Immature natural killer cell (primary cell): Measurements from ENCODE around the gene GTF3C2. TPM values are rescaled to one million over a fixed set of nuclear protein-coding genes. Genes with fewer than 3 reads are reported as not detected.

Experiments
- DNase-seq, 3 donors: peaks; one replicate each; pipeline ENCODE4 v3.0.0; 2022; ENCODE audit warnings: mixed read lengths in 1 of 3
- H3K27ac Mint-ChIP-seq, 6 donors: one replicate each; pipeline ENCODE4 v1.8.0; 2020; ENCODE audit warnings: mixed read lengths in 6 of 6, mild to moderate bottlenecking in 5 of 6, inconsistent platforms in 4 of 6, moderate library complexity in 3 of 6
- H3K27me3 Mint-ChIP-seq, 3 donors: one replicate each; pipeline ENCODE4 v1.8.0; 2020 to 2021; ENCODE audit warnings: low read depth in 3 of 3, mild to moderate bottlenecking in 3 of 3, mixed read lengths in 3 of 3, moderate library complexity in 3 of 3, inconsistent platforms in 1 of 3
- H3K36me3 Mint-ChIP-seq, 3 donors: one replicate each; pipeline ENCODE4 v1.8.0; 2020; ENCODE audit warnings: mixed read lengths in 3 of 3, inconsistent platforms in 2 of 3, mild to moderate bottlenecking in 2 of 3
- H3K4me1 Mint-ChIP-seq, 2 donors: one replicate each; pipeline ENCODE4 v1.8.0; 2020; ENCODE audit warnings: inconsistent platforms in 2 of 2, mild to moderate bottlenecking in 2 of 2, mixed read lengths in 2 of 2, moderate library complexity in 1 of 2
- H3K4me3 Mint-ChIP-seq, 5 donors: one replicate each; pipeline ENCODE4 v1.8.0; 2020; ENCODE audit warnings: mild to moderate bottlenecking in 5 of 5, mixed read lengths in 5 of 5, inconsistent platforms in 3 of 5, moderate library complexity in 3 of 5
- H3K9me3 Mint-ChIP-seq, 6 donors: one replicate each; pipeline ENCODE4 v1.8.0; 2020; ENCODE audit warnings: mild to moderate bottlenecking in 6 of 6, mixed read lengths in 6 of 6, inconsistent platforms in 4 of 6, moderate library complexity in 3 of 6
- polyA plus RNA-seq, 3 donors: library from polyadenylated mRNA; unstranded; fragments of 300-500 nt; fragmentation: Illumina TruSeq; gene quantifications; one replicate each; pipeline ENCODE4 v1.2.3, GENCODE V29; 2021

The GTF3C2 gene
- polyA plus RNA-seq, 3 donors from 2014 or later = 22.1 to 43.7 (median 34.7) TPM

- DNase-seq = no peak
- Mint-ChIP-seq H3K4me3 (no peak overlapping the region), H3K36me3 (no peaks in the 10 kb centered on the region), H3K9me3 (no peaks in the 10 kb centered on the region), H3K27ac (no peak overlapping the region), H3K27me3 (peaks cover 1 to 13% (median 2%) of the 10 kb centered on the region in 3 donors), H3K4me1 (peaks cover 0 to 3% of the 10 kb centered on the region in 2 donors)
Measured at GRCh38 chr2:27291865-27292264, 64.7 kb downstream of the GTF3C2 start.

GRCh38 chr2:27290549-27290948 lies 66.0 kb downstream of the GTF3C2 start:
- Mint-ChIP-seq H3K9me3 (no peaks in the 10 kb centered on the region), H3K4me1 (peaks cover 0 to 3% of the 10 kb centered on the region in 2 donors), H3K27me3 (peaks cover 1 to 13% (median 3%) of the 10 kb centered on the region in 3 donors), H3K27ac (no peak overlapping the region), H3K36me3 (no peaks in the 10 kb centered on the region), H3K4me3 (peak overlapping the region in 1 of 5 donors; percentile 18)
- no peak for DNase-seq

- peaks cover 0 to 3% of the 10 kb centered on the region in 2 donors for H3K4me1 Mint-ChIP-seq
- no peaks in the 10 kb centered on the region for H3K9me3 Mint-ChIP-seq
- H3K27me3 Mint-ChIP-seq = peaks cover 1 to 13% (median 5%) of the 10 kb centered on the region in 3 donors
- H3K27ac Mint-ChIP-seq = no peak overlapping the region
- DNase-seq = no peak
- no peak overlapping the region for H3K4me3 Mint-ChIP-seq
- H3K36me3 Mint-ChIP-seq = no peaks in the 10 kb centered on the region
Measured at GRCh38 chr2:27288610-27289009, 68.0 kb downstream of the GTF3C2 start.

GRCh38 chr2:27285481-27285880 lies 71.1 kb downstream of the GTF3C2 start:
- no peak for DNase-seq
- Mint-ChIP-seq H3K4me3 (no peak overlapping the region), H3K27ac (no peak overlapping the region), H3K4me1 (peaks cover 0 to 2% of the 10 kb centered on the region in 2 donors), H3K9me3 (no peaks in the 10 kb centered on the region), H3K27me3 (peaks cover 3 to 8% (median 5%) of the 10 kb centered on the region in 3 donors), H3K36me3 (no peaks in the 10 kb centered on the region)

- Mint-ChIP-seq H3K9me3 (no peaks in the 10 kb centered on the region), H3K4me3 (no peak overlapping the region), H3K4me1 (no peaks in the 10 kb centered on the region), H3K36me3 (no peaks in the 10 kb centered on the region), H3K27ac (no peak overlapping the region), H3K27me3 (peaks cover 5 to 9% (median 5%) of the 10 kb centered on the region in 3 donors)
- DNase-seq = no peak
Measured at GRCh38 chr2:27284996-27285395, 71.6 kb downstream of the GTF3C2 start.

- Mint-ChIP-seq H3K4me3 (no peak overlapping the region), H3K27ac (no peak overlapping the region), H3K27me3 (peaks cover 4 to 12% (median 5%) of the 10 kb centered on the region in 3 donors), H3K4me1 (no peaks in the 10 kb centered on the region), H3K9me3 (no peaks in the 10 kb centered on the region), H3K36me3 (no peaks in the 10 kb centered on the region)
- no peak for DNase-seq
Measured at GRCh38 chr2:27282892-27283291, 73.7 kb downstream of the GTF3C2 start.

- H3K4me1 Mint-ChIP-seq = no peaks in the 10 kb centered on the region
- H3K36me3 Mint-ChIP-seq = no peaks in the 10 kb centered on the region
- no peak within 1 kb of the TSS for H3K4me3 Mint-ChIP-seq
- DNase-seq = no peak
- H3K27me3 Mint-ChIP-seq = peaks cover 4 to 12% (median 4%) of the 10 kb centered on the region in 3 donors
- H3K9me3 Mint-ChIP-seq = no peaks in the 10 kb centered on the region
- H3K27ac Mint-ChIP-seq = no peak within 1 kb of the TSS
Measured at GRCh38 chr2:27281855-27282559, 74.6 kb downstream of the GTF3C2 start, which contains the start of gene TRIM54. TRIM54 (plus strand) TSS chr2:27282429; CDS start chr2:27282732, 303 bp downstream.

GRCh38 chr2:27281442-27281841 lies 75.1 kb downstream of the GTF3C2 start:
- Mint-ChIP-seq H3K9me3 (no peaks in the 10 kb centered on the region), H3K4me1 (no peaks in the 10 kb centered on the region), H3K27ac (no peak overlapping the region), H3K4me3 (no peak overlapping the region), H3K27me3 (peaks cover 4 to 14% (median 4%) of the 10 kb centered on the region in 3 donors), H3K36me3 (no peaks in the 10 kb centered on the region)
- no peak for DNase-seq

GRCh38 chr2:27280826-27281225 lies 75.7 kb downstream of the GTF3C2 start:
- no peak overlapping the region for H3K27ac Mint-ChIP-seq
- H3K4me1 Mint-ChIP-seq = no peaks in the 10 kb centered on the region
- H3K9me3 Mint-ChIP-seq = no peaks in the 10 kb centered on the region
- DNase-seq = no peak
- peaks cover 4 to 15% (median 4%) of the 10 kb centered on the region in 3 donors for H3K27me3 Mint-ChIP-seq
- no peak overlapping the region for H3K4me3 Mint-ChIP-seq
- no peaks in the 10 kb centered on the region for H3K36me3 Mint-ChIP-seq

- H3K36me3 Mint-ChIP-seq = no peaks in the 10 kb centered on the region
- H3K27me3 Mint-ChIP-seq = peaks cover 4 to 16% (median 4%) of the 10 kb centered on the region in 3 donors
- H3K9me3 Mint-ChIP-seq = peaks cover 0 to 1% (median 0%) of the 10 kb centered on the region in 6 donors
Measured at GRCh38 chr2:27278010-27278409, 78.6 kb downstream of the GTF3C2 start.

More at GRCh38 chr2:27278010-27278409, 78.6 kb downstream of the GTF3C2 start:
- Mint-ChIP-seq H3K27ac (no peak overlapping the region), H3K4me3 (no peak overlapping the region), H3K4me1 (no peaks in the 10 kb centered on the region)
- no peak for DNase-seq

Other genes starting within 250 kb of the GTF3C2 start
- gene CGREF1, start 237.6 kb downstream of the GTF3C2 start, polyA plus RNA-seq = not detected
- 1 to 10 TPM in 2 of 3 donors, under 1 TPM in 1; 0.38 to 5.5 (median 1.5) TPM for gene ABHD1, start 232.9 kb downstream of the GTF3C2 start, polyA plus RNA-seq
- 100 to 1,000 TPM in 1 of 3 donors, 10 to 100 TPM in 2; 90.9 to 105 (median 94.2) TPM for gene PREB, start 222.1 kb downstream of the GTF3C2 start, polyA plus RNA-seq
- gene PRR30, start 217.4 kb downstream of the GTF3C2 start, polyA plus RNA-seq = not detected
- gene TCF23, start 207.8 kb downstream of the GTF3C2 start, polyA plus RNA-seq = not detected
- gene ATRAID, start 144.7 kb downstream of the GTF3C2 start, polyA plus RNA-seq = 100 to 1,000 TPM; 264 to 391 (median 388) TPM
- 10 to 100 TPM in 2 of 3 donors, 1 to 10 TPM in 1; 5.3 to 15.1 (median 11.5) TPM for gene SLC5A6, start 144.5 kb downstream of the GTF3C2 start, polyA plus RNA-seq
- gene CAD, start 139.4 kb downstream of the GTF3C2 start, polyA plus RNA-seq = 10 to 100 TPM in 1 of 3 donors, 1 to 10 TPM in 2; 6.9 to 17.8 (median 8.5) TPM
- gene SLC30A3, start 93.7 kb downstream of the GTF3C2 start, polyA plus RNA-seq = not detected
- gene DNAJC5G, start 81.3 kb downstream of the GTF3C2 start, polyA plus RNA-seq = not detected
- gene TRIM54, start 74.3 kb downstream of the GTF3C2 start, polyA plus RNA-seq = under 1 TPM; 0.12 to 0.49 (median 0.48) TPM
- gene UCN, start 48.3 kb downstream of the GTF3C2 start, polyA plus RNA-seq = under 1 TPM in 1 of 3 donors, not detected in 2; 0.66 TPM
- 100 to 1,000 TPM; 101 to 276 (median 130) TPM for gene MPV17, start 33.7 kb downstream of the GTF3C2 start, polyA plus RNA-seq
- 10 to 100 TPM; 21.3 to 33.1 (median 24.7) TPM for gene EIF2B4, start 13.6 kb upstream of the GTF3C2 start, polyA plus RNA-seq
- 100 to 1,000 TPM; 236 to 321 (median 261) TPM for gene SNX17, start 13.9 kb upstream of the GTF3C2 start, polyA plus RNA-seq
- gene ZNF513, start 24.0 kb upstream of the GTF3C2 start, polyA plus RNA-seq = 1 to 10 TPM; 2.2 to 6.3 (median 2.7) TPM
- 100 to 1,000 TPM in 2 of 3 donors, 10 to 100 TPM in 1; 71.3 to 116 (median 104) TPM for gene PPM1G, start 52.8 kb upstream of the GTF3C2 start, polyA plus RNA-seq
- 100 to 1,000 TPM in 2 of 3 donors, 10 to 100 TPM in 1; 85.7 to 154 (median 147) TPM for gene NRBP1, start 71.9 kb upstream of the GTF3C2 start, polyA plus RNA-seq
- under 1 TPM in 1 of 3 donors, not detected in 2; 0.63 TPM for gene KRTCAP3, start 85.6 kb upstream of the GTF3C2 start, polyA plus RNA-seq
- gene IFT172, start 133.0 kb upstream of the GTF3C2 start, polyA plus RNA-seq = 1 to 10 TPM in 2 of 3 donors, under 1 TPM in 1; 0.76 to 8.4 (median 3.1) TPM
- gene FNDC4, start 138.4 kb upstream of the GTF3C2 start, polyA plus RNA-seq = not detected
- gene GCKR, start 140.1 kb upstream of the GTF3C2 start, polyA plus RNA-seq = not detected
- 10 to 100 TPM; 17.4 to 23.4 (median 23.3) TPM for gene ZNF512, start 226.3 kb upstream of the GTF3C2 start, polyA plus RNA-seq